22Rv1 (cell line): ENCODE results near the gene SERINC2.

ENCODE experiments used
- CTCF ChIP-seq: fragments of 450-650 bp; IDR thresholded peaks from 2 replicates; pipeline ENCODE4 v1.5.1; 2017; ENCODE audit warnings: mild to moderate bottlenecking
- ZFX ChIP-seq: fragments of 450-650 bp; IDR thresholded peaks from 2 replicates; pipeline ENCODE4 v1.6.1; 2017; ENCODE audit warnings: antibody characterized with exemption, borderline replicate concordance

DNA sequence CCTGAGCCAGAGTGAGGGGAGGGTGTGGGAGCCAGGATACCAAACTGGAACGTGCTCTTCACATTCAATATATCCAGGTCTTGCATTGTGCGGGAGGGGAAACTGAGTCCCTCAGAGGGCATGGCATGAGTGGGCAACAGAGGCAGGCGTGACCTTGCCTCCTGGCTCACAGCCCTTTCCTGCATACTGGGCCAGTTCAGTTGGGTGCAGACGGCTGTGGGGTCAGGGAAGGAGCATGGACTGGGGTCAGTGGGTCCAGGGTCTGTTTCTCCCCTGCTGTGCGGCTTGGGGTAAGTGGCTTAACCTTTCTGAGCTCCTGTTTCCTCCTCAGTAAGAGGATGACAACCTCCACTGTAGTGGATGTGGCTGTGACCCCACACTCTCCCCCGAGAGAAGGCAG is 16.6 kb downstream of the SERINC2 start:
- TF ChIP-seq CTCF, result no peak
- TF ChIP-seq ZFX, result no peak
